GM23338 (cell line): ENCODE measurements around the gene SRPX2. TPM values are rescaled to one million over a fixed set of nuclear protein-coding genes. Genes with fewer than 3 reads are reported as not detected.

Experiments used
- ATAC-seq: fragments of 200-7000 bp; cut with Tn5 transposase; 3 replicates; pipeline ENCODE4 v1.9.1; 2020
- DNase-seq: peaks from one replicate; pipeline ENCODE4 v3.0.0-alpha.2; 2015; ENCODE audit warnings: low spot score
- H2AFZ ChIP-seq: fragments of 200-600 bp; sonication (generic); 2 replicates; pipeline ENCODE4 v1.8.0; 2016; ENCODE audit warnings: antibody characterized with exemption, mild to moderate bottlenecking, moderate library complexity
- H3F3A ChIP-seq: fragments of 200-600 bp; sonication (generic); replicated peaks from 2 replicates; pipeline ENCODE4 v1.8.0; 2017; ENCODE audit warnings: antibody characterized with exemption, mixed run types, low read depth
- H3K27ac ChIP-seq: fragments of 200-600 bp; sonication (generic); 2 replicates; pipeline ENCODE4 v1.6.1; 2016; ENCODE audit warnings: low read depth
- H3K27me3 ChIP-seq: fragments of 200-600 bp; sonication (generic); 2 replicates; pipeline ENCODE4 v1.8.0; 2016; ENCODE audit warnings: mild to moderate bottlenecking, mixed run types, moderate library complexity; ENCODE audit not compliant: insufficient read depth
- H3K36me3 ChIP-seq: fragments of 200-600 bp; sonication (generic); 2 replicates; pipeline ENCODE4 v1.8.0; 2016; ENCODE audit warnings: mild to moderate bottlenecking; ENCODE audit not compliant: insufficient read depth
- H3K4me1 ChIP-seq: fragments of 200-600 bp; sonication (generic); 2 replicates; pipeline ENCODE4 v1.8.0; 2016; ENCODE audit warnings: mild to moderate bottlenecking, moderate library complexity; ENCODE audit not compliant: insufficient read depth
- H3K4me2 ChIP-seq: fragments of 200-600 bp; sonication (generic); 2 replicates; pipeline ENCODE4 v1.7.1; 2017; ENCODE audit warnings: mixed run types
- H3K4me3 ChIP-seq: fragments of 200-600 bp; sonication (generic); 2 replicates; pipeline ENCODE4 v1.6.1; 2016; ENCODE audit warnings: mixed run types
- H3K79me2 ChIP-seq: fragments of 200-600 bp; sonication (generic); replicated peaks from 2 replicates; pipeline ENCODE4 v1.8.0; 2017; ENCODE audit warnings: mild to moderate bottlenecking; ENCODE audit not compliant: insufficient read depth
- H3K9me2 ChIP-seq: fragments of 200-600 bp; sonication (generic); 2 replicates; pipeline ENCODE4 v1.8.0; 2017; ENCODE audit not compliant: insufficient read depth
- H4K20me1 ChIP-seq: fragments of 200-600 bp; sonication (generic); replicated peaks from 2 replicates; pipeline ENCODE4 v1.8.0; 2017; ENCODE audit warnings: mild to moderate bottlenecking; ENCODE audit not compliant: insufficient read depth
- H3K27ac Mint-ChIP-seq: 2 replicates; pipeline ENCODE4 v1.8.0; 2020; ENCODE audit warnings: inconsistent platforms, mild to moderate bottlenecking, moderate library complexity, mixed read lengths
- H3K27me3 Mint-ChIP-seq: 3 replicates; pipeline ENCODE4 v1.8.0; 2022; ENCODE audit warnings: low read depth, mild to moderate bottlenecking, moderate library complexity, mixed read lengths, inconsistent platforms; ENCODE audit not compliant: insufficient read depth, poor library complexity
- H3K36me3 Mint-ChIP-seq: 3 replicates; pipeline ENCODE4 v1.8.0; 2021; ENCODE audit warnings: low read depth, mild to moderate bottlenecking, inconsistent platforms, moderate library complexity, mixed read lengths
- H3K4me1 Mint-ChIP-seq: 3 replicates; pipeline ENCODE4 v1.8.0; 2020; ENCODE audit warnings: mild to moderate bottlenecking, inconsistent platforms, mixed read lengths
- H3K4me3 Mint-ChIP-seq: 3 replicates; pipeline ENCODE4 v1.8.0; 2021; ENCODE audit warnings: moderate library complexity, mild to moderate bottlenecking, inconsistent platforms, mixed read lengths
- H3K9me3 Mint-ChIP-seq: 3 replicates; pipeline ENCODE4 v1.8.0; 2020; ENCODE audit warnings: moderate library complexity, mild to moderate bottlenecking, inconsistent platforms, mixed read lengths
- CREB1 ChIP-seq: fragments of 250-450 bp; sonication (Bioruptor Pico); IDR thresholded peaks from 2 replicates; pipeline ENCODE4 v1.5.0; 2020; ENCODE audit warnings: low read depth, mild to moderate bottlenecking, moderate library complexity
- CTCF ChIP-seq, 2 experiments: fragments of 200-600 bp in 1 of 2; sonication (generic) in 1 of 2; conservative IDR thresholded peaks; 2 replicates each; pipeline versions ENCODE4 v1.5.1 to v1.6.1; 2016 to 2017; ENCODE audit warnings: antibody characterized with exemption in 2 of 2, low read depth in 2 of 2, mild to moderate bottlenecking in 2 of 2, moderate library complexity in 1 of 2
- ETS1 ChIP-seq: IDR thresholded peaks from 2 replicates; pipeline ENCODE4 v1.6.1; 2016; ENCODE audit warnings: antibody characterized with exemption
- EZH2 ChIP-seq: fragments of 200-600 bp; sonication (generic); IDR thresholded peaks from one replicate; pipeline ENCODE4 v1.8.0; 2017; ENCODE audit warnings: antibody characterized with exemption, mild to moderate bottlenecking, low read depth; ENCODE audit not compliant: unreplicated experiment
- EZH2phosphoT487 ChIP-seq: fragments of 200-600 bp; sonication (generic); IDR thresholded peaks from one replicate; pipeline ENCODE4 v1.8.1; 2018; ENCODE audit warnings: antibody characterized with exemption; ENCODE audit not compliant: unreplicated experiment
- JUNB ChIP-seq: IDR thresholded peaks from one replicate; pipeline ENCODE4 v1.6.1; 2016; ENCODE audit warnings: antibody characterized with exemption; ENCODE audit not compliant: unreplicated experiment
- NANOG ChIP-seq: IDR thresholded peaks from 2 replicates; pipeline ENCODE4 v1.6.1; 2016; ENCODE audit warnings: antibody characterized with exemption, borderline replicate concordance
- POLR2AphosphoS5 ChIP-seq: IDR thresholded peaks from 2 replicates; pipeline ENCODE4 v1.6.1; 2016; ENCODE audit warnings: antibody characterized with exemption, low read depth
- REST ChIP-seq: IDR thresholded peaks from one replicate; pipeline ENCODE4 v1.6.1; 2018; ENCODE audit warnings: antibody characterized with exemption; ENCODE audit not compliant: unreplicated experiment
- STAT1 ChIP-seq: IDR thresholded peaks from one replicate; pipeline ENCODE4 v1.6.1; 2016; ENCODE audit warnings: antibody characterized with exemption; ENCODE audit not compliant: unreplicated experiment
- ZNF114 ChIP-seq: fragments of 250-450 bp; sonication (Bioruptor Pico); IDR thresholded peaks from 2 replicates; pipeline ENCODE4 v1.5.0; 2020; ENCODE audit warnings: mild to moderate bottlenecking, moderate library complexity
- ZNF331 ChIP-seq: fragments of 250-450 bp; sonication (Bioruptor Pico); IDR thresholded peaks from 2 replicates; pipeline ENCODE4 v1.5.0; 2020; ENCODE audit warnings: low read depth, mild to moderate bottlenecking, moderate library complexity
- ZNF462 ChIP-seq: fragments of 250-450 bp; sonication (Bioruptor Pico); IDR thresholded peaks from 2 replicates; pipeline ENCODE4 v1.5.0; 2020; ENCODE audit warnings: mild to moderate bottlenecking, moderate library complexity
- polyA plus RNA-seq: library from polyadenylated mRNA; unstranded; fragments of >200 nt; fragmentation: Nextera tagmentation; extraction: Ambion mirVana; gene quantifications from 2 replicates; pipeline ENCODE4 v1.2.1, GENCODE V29; 2016
- total RNA-seq: library from RNA; depleted of rRNA; stranded (reverse); fragments of >200 nt; shearing (Covaris generic); gene quantifications from 2 replicates; pipeline ENCODE4 v1.2.3, GENCODE V29; 2014

The SRPX2 gene
- total and polyA plus RNA-seq, 2 experiments from 2014 or later, result not detected

GRCh38 chrX:100680756-100681155, 36.8 kb downstream of the SRPX2 start:
- Histone ChIP-seq H4K20me1 (no peaks in the 10 kb centered on the region), H3K79me2 (no peaks in the 10 kb centered on the region), H3K27ac (no peak overlapping the region), H2AFZ (no peak overlapping the region), H3K9me2 (no peaks in the 10 kb centered on the region), H3F3A (no peaks in the 10 kb centered on the region), H3K4me1 (no peaks in the 10 kb centered on the region), H3K36me3 (no peaks in the 10 kb centered on the region), H3K4me3 (no peak overlapping the region), H3K27me3 (no peaks in the 10 kb centered on the region), H3K4me2 (no peak overlapping the region)
- no peak for DNase-seq
- Mint-ChIP-seq H3K27ac (no peak overlapping the region), H3K9me3 (no peaks in the 10 kb centered on the region), H3K4me1 (no peaks in the 10 kb centered on the region), H3K4me3 (no peak overlapping the region), H3K36me3 (no peaks in the 10 kb centered on the region), H3K27me3 (no peaks in the 10 kb centered on the region)
- ATAC-seq, result no peak
- no peak for TF ChIP-seq CREB1 (CRISPR knock-in tag)
- TF ChIP-seq ZNF331 (CRISPR knock-in tag), result no peak
- no peak for TF ChIP-seq NANOG
- TF ChIP-seq EZH2, result no peak
- no peak for TF ChIP-seq JUNB
- no peak for TF ChIP-seq ZNF462 (CRISPR knock-in tag)
- TF ChIP-seq REST, result no peak
- no peak for TF ChIP-seq ZNF114 (CRISPR knock-in tag)
- TF ChIP-seq STAT1, result no peak
- TF ChIP-seq EZH2phosphoT487, result no peak
- no peak for TF ChIP-seq POLR2AphosphoS5
- no peak for TF ChIP-seq CTCF (conservative IDR thresholded peaks at IDR 0.05; ENCODE audit: low read depth in 2 of 2)
- no peak for TF ChIP-seq ETS1
